Left colon (tissue), 2 donors: Measurements from ENCODE around the gene HEG1. TPM values are rescaled to one million over a fixed set of nuclear protein-coding genes. Genes with fewer than 3 reads are reported as not detected.

Experiments used
- ATAC-seq: fragments of 200-7000 bp; cut with Tn5 transposase; one replicate; pipeline ENCODE4 v1.9.1; 2020; ENCODE audit warnings: mild to moderate bottlenecking, moderate library complexity
- DNase-seq, 2 donors: peaks; one replicate each; pipeline ENCODE4 v3.0.0-alpha.2; 2020
- intact Hi-C, 2 donors: fragments of 100-400 bp; cut with DNase I in 1 of 2; cut with micrococcal nuclease in 1 of 2; formaldehyde crosslinking; loops; one replicate each; pipeline versions ENCODE4 v1.11.2 to v1.14.0; 2022; cut with DNase I, micrococcal nuclease
- total RNA-seq, 2 donors: library from RNA; stranded (reverse); fragmentation: NEBNext Ultra II Directional; extraction: Animal tissue kit (Norgen Biotek cat#: 25700); gene quantifications; one replicate each; pipeline ENCODE4 v1.2.1, GENCODE V29; 2021
- donor health status: DM: no; HTN: no; CAD: no.
- donor health status: DM: yes; HTN: yes; CAD: no.

Gene HEG1
- total RNA-seq, 2 donors from 2014 or later = 9.8 to 17.4 TPM

DNA sequence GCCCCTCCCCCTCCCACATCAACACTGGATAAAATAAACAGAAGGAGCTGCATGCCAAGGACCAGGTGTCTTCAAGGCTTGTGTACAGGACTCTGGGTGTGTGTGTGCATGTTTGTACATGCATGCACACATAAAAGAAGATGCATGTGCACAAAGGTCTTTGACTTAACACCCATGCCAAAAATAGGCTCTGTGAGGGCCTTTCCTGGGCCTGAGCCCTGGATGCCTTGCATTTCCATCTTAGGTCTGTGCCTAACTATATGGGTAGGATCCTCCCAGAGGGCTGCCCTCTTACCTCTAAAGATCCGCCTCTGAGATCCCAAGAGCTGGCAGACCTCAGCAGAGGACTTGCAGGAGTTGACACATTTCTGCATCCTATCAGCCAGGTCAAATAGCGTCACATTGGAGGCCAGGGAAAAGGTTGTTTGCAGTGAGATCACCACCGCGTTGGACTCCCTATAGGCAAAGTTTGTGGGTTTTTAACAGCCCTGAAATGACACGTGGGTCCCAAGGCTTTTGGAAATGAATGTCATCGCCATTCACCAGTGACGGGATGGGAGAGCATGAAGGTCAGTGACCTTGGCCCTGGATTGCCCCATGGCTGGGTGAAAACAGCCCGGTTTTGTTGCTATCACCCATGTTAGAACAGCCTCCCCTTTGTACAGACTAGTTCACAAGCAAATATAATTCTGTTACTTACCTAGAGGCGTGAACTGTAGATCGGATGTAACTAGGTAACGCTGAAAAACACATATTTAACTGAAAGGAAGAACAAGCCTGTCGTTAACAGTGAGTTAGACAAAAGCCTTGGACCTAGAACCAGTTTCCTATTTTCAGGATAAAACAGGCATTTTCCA, 54.0 kb downstream of the HEG1 start:
- intact Hi-C loops = no loop called here
- DNase-seq = peak in 1 of 2 donors; percentile 28
- ATAC-seq = peak; percentile 83

DNA sequence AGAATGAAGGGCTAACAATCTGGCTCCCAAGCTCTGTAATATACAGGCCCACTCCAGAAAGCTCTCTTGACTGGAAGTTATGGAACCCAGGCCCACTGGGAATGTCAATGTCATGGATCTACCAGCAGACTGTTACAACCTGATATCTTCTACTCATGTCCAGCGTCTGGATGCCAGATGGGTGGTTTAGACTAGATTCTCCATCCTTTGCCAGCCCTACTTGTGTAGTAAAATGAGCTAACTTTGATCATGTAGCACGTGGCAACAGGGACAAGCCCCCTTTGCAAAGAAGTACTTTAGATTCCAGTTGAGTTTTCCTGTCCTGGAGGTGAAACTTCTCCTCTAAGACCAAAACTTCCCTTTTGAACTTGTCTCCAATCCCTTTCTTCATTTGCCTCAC, 55.1 kb downstream of the HEG1 start:
- intact Hi-C loops = no loop called here
- peak in 1 of 2 donors; percentile 10 for DNase-seq
- no peak for ATAC-seq

DNA sequence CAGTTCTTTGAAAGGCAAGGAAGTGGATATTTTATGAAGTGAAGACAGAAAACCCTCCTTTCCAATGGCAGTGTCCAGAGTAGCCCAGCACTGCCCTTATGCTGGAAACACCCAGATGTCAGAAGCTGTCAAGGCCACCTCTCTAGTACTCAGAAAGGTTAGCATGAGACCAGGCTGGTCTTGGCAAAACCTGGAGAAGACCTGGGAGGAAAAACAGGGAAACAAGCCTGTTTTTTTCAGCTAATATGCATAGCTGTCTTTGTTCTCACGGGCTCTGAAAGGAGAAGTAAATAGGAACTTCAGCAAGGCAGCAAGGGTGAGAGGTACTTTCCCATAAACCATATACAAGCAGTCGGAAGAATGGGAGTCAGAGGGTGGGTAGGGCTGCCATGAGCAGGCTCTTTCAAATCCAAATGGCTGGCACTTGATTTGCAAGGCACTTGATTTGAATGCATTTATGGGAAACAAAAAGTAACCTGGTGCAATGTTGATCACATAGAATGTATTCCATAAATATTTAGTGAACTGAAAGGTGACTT, 55.8 kb downstream of the HEG1 start:
- DNase-seq = peak in 1 of 2 donors; percentile 8
- ATAC-seq = no peak
- intact Hi-C loops = loop anchor here in 1 of 2 donors (5.0 kb wide), 1 partner anchor 437 kb away; no protein-coding TSS in a partner anchor

DNA sequence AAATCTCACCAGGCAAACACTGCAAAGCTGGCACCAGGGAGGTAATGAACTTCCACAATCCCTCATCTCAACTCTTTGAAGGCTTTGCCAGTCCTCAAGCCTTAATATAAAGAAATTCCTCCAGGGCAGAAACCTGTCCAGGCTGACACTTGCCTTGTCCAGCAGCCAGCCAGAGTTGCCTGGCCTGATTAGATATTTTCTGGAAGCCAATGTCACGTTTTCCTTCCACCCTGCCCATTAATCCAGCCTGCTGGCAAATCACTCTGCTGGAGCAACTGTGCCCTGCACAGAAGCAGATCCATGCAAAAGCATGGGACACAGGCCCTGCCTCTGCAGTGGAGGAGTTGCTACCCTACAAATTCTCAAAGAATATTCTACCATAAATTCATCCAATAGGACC, 56.5 kb downstream of the HEG1 start:
- intact Hi-C loops = loop anchor here in 1 of 2 donors (5.0 kb wide), 1 partner anchor 438 kb away; no protein-coding TSS in a partner anchor
- peak in 1 of 2 donors; percentile 9 for DNase-seq
- ATAC-seq = no peak

DNA sequence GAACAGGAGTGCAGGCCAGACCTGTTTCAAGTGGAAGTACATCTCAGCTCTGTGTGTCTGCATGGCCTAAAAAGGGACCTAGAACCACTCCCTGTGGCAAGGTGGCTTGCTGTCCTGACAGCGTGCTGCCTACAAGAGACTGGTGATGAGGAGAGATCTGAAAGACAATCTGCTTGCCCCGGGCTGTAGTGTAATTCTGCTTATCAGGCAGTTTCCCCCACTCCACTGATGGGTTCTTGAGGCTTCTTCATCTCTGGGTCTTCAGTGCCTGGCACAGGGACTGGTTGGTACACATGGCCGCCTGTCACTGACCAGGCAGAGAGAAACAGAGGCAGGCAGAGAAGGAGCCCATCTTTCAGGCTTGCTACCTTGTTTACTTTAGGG, 57.6 kb downstream of the HEG1 start:
- intact Hi-C loops = loop anchor here in 1 of 2 donors (5.0 kb wide), 1 partner anchor 439 kb away; no protein-coding TSS in a partner anchor
- ATAC-seq (no peak), DNase-seq (no peak)

DNA sequence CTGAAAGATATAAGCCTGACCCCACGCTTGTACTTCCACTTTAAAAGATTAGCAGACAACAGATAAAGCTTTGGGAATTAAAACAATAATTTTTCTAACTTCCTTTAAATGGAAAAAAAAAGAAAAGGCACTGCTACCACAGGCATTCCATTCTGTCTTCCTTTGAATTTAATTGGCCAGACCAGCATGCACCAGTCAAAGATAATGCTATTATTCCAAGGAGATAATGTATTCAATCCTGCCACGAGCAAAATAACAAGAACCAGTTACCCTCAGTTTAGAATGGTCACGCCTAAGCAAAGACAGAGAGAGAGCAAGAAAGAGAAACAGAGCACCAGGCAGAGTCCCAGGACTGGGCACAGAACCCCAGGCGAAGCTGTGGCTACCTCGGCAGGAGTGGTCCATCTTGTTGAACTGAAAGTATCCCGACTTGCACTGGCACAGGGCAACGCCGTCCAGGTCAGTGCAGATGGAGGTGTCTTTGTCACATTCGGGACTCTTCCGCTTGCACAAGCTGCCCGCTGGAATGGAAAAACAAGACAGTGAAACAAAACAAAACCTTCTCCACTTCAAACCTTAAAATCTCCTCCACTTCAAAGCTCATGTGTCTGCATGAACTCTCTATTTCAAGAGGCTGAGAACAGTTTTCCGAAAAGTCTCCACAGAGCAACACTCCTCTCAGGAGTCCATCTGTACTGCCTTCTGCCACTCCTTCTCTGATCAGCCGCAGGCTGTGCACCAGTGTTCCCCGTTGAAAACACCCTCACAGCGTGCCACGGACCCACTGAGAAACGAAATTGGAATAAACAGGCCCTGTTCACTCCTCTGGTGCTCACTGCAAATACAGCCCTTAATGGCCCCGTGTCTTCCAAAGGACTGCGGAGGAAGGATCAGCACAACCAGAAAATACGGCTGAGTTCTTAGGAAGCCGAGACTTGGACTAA, 58.2 kb downstream of the HEG1 start:
- DNase-seq (peak in 1 of 2 donors; percentile 14), ATAC-seq (no peak)
- intact Hi-C loops = loop anchor here in 1 of 2 donors (5.0 kb wide), 1 partner anchor 440 kb away; no protein-coding TSS in a partner anchor

DNA sequence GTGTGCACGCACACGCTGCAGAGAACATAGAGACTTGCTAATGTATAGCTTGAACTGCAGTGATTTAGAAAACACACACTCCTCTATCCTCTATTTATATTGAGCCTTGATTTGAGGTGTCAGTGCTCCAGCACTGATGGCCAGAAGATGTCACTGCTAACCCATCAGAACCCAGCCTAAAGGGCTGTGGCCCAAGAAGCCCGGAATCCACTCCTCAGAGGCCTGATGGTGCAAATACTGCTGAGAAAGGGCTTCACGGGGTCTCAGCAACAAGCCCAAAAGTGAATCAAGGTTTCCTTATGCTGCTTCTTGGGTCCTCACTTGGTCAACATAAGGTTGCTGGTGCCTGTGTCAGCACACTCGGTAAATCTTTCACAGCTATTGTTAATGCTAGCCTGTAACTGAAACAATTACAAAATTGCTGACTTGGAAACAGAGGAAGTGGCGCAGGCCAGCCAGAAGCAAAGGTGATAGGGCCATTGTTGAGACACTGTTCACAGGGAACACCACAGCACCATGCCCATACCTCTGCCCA, 60.3 kb downstream of the HEG1 start:
- ATAC-seq (peak; percentile 84), DNase-seq (peak; percentile 56 to 61)
- intact Hi-C loops = loop anchor here in 1 of 2 donors (5.0 kb wide), 1 partner anchor 442 kb away; no protein-coding TSS in a partner anchor

DNA sequence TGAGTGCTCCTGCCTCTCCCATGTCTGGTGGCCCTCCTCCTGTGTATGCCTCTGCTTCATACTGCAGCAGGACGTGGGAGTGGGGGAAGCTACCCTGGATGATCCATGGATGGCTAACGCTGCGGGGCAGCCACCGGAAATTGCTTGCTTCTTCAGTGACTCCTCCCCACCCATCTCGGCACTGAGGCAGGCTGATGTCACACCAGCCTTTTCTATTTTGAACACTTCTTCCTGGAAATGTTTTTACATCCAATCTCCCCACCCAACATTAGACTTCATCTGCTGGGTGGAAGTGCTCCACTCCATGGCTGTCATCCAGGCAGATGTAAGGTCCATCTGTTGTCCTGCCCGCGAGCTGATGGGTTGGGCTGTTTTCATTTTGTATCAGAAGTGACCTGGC, 62.3 kb downstream of the HEG1 start:
- intact Hi-C loops = no loop called here
- DNase-seq = no peak
- ATAC-seq = no peak

DNA sequence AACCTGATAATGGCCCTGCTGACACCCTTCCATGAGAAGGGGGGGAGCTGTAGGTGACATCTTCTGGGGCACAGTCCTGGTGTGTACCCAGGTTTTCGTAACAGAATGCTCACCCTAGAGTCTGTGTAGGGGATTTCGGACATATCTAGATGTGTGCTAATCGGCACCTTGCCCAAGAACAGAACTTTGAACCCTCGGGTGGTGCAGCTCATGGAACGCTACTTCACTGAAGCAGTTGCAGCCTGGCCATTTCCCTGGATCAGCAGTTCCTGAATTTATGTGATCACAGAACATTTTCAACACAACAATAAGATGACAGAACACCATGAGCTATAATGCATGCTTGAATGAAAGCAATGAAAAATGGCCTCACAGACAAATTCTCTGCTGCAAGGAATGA, 63.8 kb downstream of the HEG1 start:
- intact Hi-C loops = no loop called here
- ATAC-seq (peak; percentile 77), DNase-seq (peak; percentile 55 to 61)

DNA sequence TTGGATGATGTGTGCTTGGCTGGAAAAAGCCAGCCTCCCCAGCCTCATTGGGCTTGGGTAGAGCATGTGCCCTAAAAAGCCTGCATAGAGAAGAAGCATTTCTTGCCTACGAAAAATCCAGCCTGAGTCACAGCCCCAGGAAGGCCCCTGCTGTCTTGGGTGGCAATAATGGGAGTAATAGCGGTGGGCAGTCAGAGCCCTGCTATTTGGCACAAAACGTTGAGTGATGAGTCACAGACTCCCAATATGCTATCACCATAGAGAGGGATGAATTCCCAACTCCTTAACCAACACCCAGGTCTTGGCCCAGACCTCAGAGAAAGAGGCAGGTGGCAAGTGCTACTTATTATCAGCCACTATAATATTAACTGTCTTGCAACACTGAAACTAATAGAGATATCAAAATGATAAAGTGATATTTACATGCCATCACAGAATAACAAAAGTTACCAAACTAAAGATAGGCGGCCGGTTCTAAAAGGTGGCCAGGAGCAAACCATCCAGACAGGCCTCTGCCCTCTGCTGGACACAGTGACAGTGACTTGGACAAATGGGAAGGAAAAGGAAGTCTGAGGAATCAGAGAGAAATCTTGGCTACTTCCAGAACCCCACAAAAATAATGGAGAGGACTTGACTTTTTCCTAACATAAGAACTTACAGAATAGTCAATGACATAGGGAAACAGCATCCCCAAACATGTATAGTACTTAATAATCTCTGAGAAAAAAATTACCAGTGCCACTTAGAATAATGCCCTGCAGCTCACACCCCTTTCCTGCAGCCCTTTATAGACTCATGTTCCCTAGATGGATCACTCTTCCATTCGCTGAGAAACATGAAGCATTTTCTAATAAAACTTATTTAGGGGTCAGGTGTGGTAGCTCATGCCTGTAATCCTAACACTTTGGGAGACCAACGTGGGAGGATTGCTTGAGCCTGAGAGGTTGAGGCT, 69.3 kb downstream of the HEG1 start:
- intact Hi-C loops = no loop called here
- ATAC-seq (peak; percentile 73), DNase-seq (peak; percentile 70)

DNA sequence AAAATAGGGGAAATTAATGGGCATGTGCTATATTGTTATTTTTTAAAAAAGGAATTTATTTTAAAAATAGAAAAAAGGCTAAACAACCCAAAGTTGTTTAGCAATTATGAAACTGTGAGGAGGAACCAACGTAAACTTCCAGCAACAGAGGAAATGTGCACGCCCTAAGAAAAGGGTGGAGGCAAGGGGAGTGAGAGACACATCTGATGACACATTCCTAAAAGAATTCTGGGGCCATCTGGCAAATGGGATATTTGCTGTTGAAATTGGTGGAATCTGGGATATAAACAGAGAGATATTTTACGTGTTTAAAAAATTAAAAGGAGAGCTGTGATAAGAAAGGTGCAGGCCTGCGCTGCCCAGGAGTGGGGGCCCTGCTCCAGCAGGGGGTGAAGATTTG, 70.4 kb downstream of the HEG1 start:
- intact Hi-C loops = no loop called here
- DNase-seq (no peak), ATAC-seq (peak; percentile 62)

DNA sequence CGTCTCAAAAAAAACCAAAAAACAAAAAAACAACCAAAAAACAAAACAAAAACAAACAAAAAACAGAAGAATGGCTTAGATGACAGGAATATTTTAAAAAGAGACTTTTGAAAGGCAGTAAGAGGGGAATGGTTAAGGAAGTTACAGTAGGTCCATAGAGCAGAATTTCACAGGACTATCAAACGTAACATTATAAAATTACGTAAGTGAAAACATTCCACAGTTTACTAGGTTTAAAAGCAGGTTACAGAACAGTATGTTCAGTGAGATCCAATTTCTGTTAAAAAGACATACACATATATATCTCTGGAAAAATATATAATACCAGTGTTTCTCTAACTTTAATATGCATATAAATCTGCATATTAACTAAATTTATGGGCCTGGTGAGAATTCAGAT, 71.0 kb downstream of the HEG1 start:
- no peak for DNase-seq
- ATAC-seq = peak; percentile 69
- intact Hi-C loops = no loop called here

DNA sequence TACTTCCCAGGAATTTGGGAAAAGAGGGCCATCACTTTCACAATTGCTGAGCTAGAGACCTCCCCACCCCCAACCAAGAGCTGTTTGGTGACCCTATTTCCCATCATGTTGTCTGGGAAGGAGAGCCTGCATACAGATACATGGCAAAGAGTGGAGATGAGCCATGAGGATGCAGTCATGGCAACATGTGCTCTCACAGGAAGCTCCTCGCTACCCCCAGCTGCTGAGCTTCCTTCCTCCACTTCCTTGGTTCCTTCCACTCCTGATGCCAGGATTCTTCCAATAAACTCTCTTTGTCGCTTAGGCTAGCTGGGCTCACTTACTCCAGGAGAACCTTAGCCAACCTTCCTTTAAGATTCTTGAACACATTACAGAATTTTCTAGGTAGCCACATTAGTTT, 72.9 kb downstream of the HEG1 start:
- no peak for DNase-seq

DNA sequence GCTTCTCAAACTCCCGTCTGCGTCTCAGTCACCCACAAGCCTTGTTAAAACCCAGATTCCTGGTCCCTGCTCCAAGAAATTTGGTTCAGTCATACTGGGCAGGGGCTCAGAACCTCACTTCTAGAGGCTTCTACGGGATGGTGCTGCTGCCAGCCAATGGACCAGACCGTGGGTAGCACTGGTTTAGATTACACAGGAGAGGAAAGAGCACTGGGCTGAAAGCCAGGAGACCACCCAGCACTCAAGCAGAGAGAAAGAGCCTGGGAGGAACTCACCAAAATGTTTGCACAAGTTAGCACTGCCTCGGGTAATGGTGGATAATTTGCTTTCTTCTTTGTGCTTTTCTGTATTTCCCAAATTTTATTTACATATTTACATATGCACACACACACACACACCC, 74.3 kb downstream of the HEG1 start:
- DNase-seq (no peak), ATAC-seq (no peak)
- intact Hi-C loops = no loop called here

More for the DNA sequence above, 72.9 kb downstream of the HEG1 start:
- intact Hi-C loops = no loop called here
- ATAC-seq = no peak

DNA sequence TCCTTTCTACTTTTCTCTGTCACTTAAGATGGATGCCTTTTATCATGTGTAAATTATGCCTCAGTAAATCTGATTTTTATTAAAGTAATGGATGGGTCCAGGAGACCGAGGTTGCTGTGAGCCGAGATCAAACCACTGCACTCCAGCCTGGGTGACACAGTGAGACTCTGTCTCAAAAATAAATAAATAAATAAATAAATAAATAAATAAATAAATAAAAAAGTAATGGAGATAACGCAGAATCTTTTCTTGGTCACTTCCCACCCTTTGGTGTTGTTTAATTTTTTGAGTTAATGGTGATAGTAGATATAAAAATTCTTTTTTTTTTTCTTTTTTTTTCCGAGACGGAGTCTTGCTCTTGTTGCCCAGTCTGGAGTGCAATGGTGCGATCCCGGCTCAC, 77.2 kb downstream of the HEG1 start:
- DNase-seq (no peak), ATAC-seq (no peak)
- intact Hi-C loops = no loop called here

DNA sequence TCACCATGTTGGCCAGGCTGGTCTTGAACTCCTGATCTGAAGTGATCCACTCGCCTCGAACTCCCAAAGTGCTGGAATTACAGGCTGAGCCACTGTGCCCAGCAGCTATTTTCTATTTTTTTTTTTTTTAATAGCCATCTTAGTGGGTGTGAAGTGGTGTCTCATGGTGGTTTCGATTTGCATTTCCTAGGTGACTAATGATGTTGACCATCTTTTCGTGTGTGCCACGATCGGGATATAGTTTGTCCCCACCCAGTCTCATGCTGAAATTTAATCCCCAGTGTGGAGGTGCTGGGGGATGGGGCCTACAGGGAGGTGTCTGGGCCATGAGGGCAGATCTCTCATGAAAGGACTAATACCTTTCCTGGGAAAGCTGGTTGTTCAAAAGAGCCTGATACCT, 79.4 kb downstream of the HEG1 start:
- intact Hi-C loops = no loop called here
- ATAC-seq = no peak
- no peak for DNase-seq

DNA sequence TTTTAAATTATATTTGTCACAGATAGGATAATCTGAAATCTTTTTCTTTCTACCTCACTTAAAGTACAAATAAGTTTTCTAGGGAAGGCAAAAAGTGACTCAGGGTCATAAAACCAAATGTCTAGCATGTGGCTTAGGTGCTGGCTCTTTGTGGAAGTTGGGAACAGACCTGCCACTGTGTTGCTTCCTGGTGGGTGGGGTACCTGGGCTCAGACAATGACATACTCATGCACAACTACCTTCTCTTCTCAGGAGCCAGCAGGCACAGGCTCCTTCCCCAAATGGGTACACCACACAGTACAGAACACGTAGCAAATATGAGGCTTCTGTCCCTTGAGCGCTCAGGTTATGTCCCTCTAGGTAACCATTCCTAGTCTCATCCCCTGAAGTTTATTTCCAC, 81.1 kb downstream of the HEG1 start:
- intact Hi-C loops = no loop called here
- DNase-seq (peak; percentile 57 to 85), ATAC-seq (peak; percentile 76)

DNA sequence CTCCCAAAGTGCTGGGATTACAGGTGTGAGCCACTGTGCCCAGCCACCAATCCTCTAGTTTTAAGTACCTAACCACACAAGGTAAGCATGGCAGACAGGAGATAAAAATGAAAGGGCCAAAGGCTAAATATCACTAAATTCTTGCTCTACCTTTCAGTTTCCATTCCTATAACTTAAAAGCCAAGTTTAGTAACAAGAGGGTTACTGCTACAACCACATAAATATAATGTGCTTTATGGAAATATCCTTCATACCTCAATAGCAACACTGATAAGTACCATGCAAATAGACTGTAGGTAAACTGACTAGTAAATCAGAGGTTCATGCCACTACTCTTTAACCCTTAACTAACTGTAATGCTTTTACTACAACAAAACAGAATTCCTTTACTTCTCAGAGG, 82.5 kb downstream of the HEG1 start:
- DNase-seq = no peak

More for the DNA sequence above, 82.5 kb downstream of the HEG1 start:
- ATAC-seq = peak; percentile 5
- intact Hi-C loops = no loop called here
